NCI-H524 (cell line): Measurements from ENCODE around the gene PYGB.
A peak's percentile ranks its signal among the peaks of the same experiment; 100 is the strongest.
"Not testable (repeated sequence)": the region's sequence is repeated elsewhere in the genome, so short reads cannot be mapped to it uniquely, and the experiment has no call there.

ENCODE experiments used
- DNase-seq, 2 experiments: peaks; one replicate each; lab custom pipeline; 2025; lab: John Stamatoyannopoulos, UW

Gene PYGB

DNA sequence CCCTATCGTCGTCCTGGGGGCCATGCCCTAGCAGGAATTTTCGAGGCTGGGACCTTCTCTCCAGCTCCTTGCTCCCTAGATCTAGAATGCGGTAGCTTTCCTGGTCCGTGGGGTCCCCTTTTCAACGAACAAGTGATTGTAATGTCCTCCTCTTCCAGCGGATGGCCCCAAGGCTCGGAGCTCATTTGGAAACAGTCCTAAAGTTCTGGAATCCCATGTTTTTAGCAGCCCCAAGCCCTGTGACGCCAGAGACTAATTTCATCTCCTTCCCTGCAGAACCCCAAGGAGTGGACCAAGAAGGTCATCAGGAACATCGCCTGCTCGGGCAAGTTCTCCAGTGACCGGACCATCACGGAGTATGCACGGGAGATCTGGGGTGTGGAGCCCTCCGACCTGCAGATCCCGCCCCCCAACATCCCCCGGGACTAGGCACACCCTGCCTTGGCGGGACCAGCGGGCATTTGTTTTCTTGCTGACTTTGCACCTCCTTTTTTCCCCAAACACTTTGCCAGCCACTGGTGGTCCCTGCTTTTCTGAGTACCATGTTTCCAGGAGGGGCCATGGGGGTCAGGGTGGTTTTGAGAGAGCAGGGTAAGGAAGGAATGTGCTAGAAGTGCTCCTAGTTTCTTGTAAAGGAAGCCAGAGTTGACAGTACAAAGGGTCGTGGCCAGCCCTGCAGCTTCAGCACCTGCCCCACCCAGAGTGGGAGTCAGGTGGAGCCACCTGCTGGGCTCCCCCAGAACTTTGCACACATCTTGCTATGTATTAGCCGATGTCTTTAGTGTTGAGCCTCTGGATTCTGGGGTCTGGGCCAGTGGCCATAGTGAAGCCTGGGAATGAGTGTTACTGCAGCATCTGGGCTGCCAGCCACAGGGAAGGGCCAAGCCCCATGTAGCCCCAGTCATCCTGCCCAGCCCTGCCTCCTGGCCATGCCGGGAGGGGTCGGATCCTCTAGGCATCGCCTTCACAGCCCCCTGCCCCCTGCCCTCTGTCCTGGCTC is 48.5 kb downstream of the PYGB start:
- peak in 1 of 2 experiments; percentile 49 for DNase-seq

GRCh38 chr20:25297141-25297905 is 49.4 kb downstream of the PYGB start:
- DNase-seq = no peak

- DNase-seq = no peak
Observed at GRCh38 chr20:25299806-25300205, 51.9 kb downstream of the PYGB start.

- DNase-seq = no peak
Observed at GRCh38 chr20:25300496-25301170, 52.7 kb downstream of the PYGB start.

DNA sequence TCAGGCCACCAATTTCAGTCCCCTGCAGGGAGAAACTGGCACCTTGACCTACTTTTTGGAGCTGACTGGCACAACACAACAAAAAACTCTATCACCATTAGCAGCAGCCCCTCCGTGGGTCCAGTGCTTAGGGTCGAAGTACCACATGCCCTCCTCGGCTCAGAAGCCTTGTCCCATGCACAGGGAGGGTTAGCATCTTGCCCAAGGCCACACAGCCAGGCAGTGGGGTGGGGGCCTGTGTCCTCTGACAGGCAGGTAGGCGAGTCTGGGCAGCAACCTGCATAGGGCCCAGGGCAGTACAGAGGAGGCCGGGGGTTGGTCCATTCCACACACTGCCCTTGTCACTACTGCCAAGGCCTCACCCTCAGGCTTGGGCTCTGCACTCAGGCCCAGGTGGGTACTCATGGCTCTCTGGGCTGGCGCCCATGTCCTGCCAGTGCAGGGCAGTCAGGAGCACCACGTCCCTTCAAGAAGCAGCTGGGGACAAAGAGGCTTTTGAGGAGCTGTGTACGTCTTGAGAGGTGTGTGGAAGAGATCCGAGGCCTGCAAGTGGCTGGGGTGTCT is 53.6 kb downstream of the PYGB start:
- DNase-seq = no peak

DNA sequence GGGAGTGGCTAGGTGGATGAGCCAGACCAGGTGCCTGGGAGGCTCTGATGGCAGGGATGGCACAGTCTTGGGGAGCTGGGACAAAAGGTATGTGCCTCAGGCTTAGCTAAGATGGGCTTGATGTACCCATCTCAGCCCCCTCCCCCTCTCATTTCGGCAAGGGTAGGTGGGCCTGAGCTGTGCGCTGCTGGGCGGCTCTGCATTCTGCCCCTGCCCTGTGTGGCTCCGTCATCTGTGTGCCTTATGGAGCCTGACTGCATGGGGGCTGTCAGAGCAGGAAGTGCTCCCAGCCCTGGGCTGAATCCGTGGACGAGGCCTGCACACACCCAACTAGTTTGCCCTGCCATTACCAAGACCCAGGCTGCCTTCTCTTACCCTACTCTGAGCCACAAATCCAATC is 54.7 kb downstream of the PYGB start:
- no peak for DNase-seq

- DNase-seq = no peak
Observed at GRCh38 chr20:25303292-25304024, 55.6 kb downstream of the PYGB start.

- DNase-seq = no peak
Observed at GRCh38 chr20:25304025-25304549, 56.2 kb downstream of the PYGB start.

- DNase-seq = no peak
Observed at GRCh38 chr20:25306991-25307903, 59.4 kb downstream of the PYGB start.

DNA sequence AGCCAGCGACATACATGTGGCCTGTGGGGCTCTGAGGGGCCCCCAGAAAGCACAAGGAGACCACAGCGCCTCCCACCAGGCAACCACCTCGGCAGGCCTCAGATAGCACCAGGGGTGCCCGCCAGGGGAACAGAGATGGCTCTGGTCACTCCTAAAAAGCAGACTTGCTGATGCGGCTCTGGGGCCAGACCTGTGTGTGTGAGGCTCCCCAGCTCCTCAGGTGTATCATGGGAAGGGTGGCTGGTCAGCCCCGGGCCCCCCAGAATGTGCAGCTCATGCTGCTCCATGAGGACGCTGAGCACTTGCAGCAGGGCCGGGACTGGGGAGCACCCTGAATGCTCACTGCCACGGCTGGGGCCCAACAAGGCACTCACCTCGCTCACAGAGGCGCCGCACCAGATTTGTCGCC is 60.2 kb downstream of the PYGB start:
- DNase-seq = no peak

DNA sequence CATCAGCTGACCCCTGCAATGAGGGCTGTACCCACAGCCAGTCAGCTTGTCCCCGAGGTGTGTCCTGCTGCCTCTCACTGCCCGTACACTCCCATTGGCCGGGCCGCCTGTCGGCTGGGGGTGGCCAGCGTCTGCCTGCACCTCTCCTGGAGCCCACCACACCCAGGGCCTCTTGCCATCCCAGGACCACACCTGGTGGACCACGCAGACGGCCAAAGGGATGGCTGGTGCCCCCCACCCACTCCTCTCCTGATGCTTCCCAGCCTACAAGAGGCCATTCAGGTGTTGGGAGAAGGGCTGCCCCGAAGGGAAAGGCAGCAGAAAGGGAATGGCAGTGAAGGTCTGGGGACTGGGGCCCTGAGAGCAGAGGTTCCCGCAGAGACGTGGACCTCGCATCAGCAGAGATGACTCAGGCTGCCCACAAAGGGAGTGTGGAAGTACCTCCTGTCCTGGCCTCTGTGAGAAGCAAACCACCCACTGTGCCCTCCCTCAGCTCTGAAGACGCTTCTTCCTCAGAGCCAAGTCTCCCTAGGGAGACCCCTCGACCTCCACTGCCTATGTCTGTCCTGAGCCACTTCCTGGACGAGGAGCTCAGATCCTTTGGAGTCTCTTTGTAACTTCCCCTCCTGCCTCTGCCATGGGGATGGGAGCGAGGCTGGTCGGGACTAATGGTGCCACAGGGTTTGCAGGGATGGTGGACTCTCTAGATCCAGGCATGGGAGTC is 60.9 kb downstream of the PYGB start:
- no peak for DNase-seq

GRCh38 chr20:25309395-25310267 is 61.7 kb downstream of the PYGB start:
- no peak for DNase-seq

DNA sequence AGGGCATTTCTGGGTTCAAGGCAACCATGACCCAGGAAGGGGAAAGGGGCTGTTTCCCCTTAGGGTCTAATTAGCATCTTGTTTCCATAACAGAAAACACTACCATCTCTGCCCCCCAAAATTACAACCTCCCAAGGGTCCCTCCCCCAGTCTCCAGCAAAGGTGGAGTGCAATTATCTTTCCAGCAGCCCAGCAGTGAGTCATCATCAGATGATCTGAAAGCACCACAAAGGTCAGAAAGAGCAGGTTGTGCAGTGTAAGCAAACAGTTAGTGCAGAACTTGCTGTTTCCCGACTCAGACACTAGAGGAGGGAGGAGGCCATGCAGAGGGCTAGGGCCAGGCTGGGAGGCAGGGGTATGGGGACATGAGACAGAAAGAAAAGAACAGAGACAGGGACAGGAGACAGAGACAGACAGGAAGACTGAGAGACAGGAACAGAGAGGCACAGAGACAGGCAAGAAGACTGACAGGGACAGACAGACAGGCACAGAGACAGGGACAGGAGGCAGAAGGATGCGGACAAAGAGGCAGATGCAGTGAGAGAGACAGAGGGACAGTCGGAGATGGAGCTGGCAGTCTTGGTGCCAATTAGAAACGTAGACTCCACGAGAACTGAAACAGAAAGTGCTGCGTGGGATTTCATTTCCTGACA is 62.5 kb downstream of the PYGB start:
- peak; percentile 14 to 32 for DNase-seq

- no peak for DNase-seq
Observed at GRCh38 chr20:25310921-25311728, 63.2 kb downstream of the PYGB start.

GRCh38 chr20:25312716-25313115 is 64.8 kb downstream of the PYGB start:
- not testable (repeated sequence) for DNase-seq

DNA sequence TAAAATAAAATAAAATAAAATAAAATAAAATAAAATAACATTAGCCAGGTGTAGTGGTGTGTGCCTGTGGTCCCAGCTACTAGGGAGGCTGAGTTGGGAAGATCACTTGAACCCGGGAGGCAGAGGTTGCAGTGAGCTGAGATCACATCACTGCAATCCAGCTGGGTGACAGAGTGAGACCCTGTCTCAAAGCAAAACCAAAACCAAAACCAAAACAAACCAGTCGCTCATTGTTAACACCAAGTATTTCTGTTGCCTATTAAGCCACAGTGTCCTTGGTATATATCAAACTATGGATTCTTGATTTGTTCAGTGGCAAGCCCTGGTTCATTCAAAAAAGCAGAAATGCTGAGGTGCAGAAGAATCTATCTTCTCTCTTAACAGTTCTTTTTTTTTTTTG is 65.7 kb downstream of the PYGB start:
- no peak for DNase-seq
